GM04503 (cell line): ENCODE data around the gene TBC1D7.
"Not testable (repeated sequence)": the region's sequence is repeated elsewhere in the genome, so short reads cannot be mapped to it uniquely, and the experiment has no call there.

ENCODE experiments used
- DNase-seq: peaks from one replicate; pipeline ENCODE4 v3.0.0-alpha.2; 2012; ENCODE audit warnings: low read depth

Gene TBC1D7

DNA sequence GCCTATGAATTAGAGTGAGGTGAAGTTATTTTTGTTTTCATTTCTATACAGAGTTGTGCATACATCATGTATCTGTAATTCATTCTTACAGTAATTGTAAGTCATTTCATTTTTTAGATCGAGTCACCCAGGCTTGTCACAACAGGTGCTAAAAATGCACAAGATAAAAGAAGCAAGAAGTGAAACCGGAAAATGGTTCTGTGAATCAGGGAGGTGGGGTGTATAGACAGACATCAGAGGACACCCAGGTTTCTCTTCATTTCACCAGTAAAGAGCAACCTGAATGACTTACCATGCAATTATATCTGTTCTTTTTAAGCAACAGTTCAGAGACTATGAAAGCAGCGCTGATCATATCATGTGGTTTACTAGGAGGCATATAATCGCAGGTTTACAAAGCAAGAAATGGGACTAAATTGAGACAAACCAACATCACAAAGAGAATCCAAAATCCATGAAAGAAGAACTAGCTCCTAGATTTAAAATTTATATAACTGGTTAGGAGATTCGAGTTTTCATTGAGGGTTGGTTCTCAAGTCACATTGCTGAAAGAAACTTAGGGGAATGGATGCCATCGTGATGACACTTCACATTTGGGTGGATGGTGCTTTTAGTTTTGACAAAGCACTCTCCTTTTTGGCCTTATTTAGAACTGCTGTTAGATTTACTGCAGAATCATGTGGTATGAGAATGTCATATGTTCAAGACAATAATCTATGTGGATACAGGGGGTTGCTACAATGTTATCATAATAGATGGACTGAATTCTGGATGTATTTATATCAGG, 27.9 kb upstream of the TBC1D7 start:
- no peak for DNase-seq

DNA sequence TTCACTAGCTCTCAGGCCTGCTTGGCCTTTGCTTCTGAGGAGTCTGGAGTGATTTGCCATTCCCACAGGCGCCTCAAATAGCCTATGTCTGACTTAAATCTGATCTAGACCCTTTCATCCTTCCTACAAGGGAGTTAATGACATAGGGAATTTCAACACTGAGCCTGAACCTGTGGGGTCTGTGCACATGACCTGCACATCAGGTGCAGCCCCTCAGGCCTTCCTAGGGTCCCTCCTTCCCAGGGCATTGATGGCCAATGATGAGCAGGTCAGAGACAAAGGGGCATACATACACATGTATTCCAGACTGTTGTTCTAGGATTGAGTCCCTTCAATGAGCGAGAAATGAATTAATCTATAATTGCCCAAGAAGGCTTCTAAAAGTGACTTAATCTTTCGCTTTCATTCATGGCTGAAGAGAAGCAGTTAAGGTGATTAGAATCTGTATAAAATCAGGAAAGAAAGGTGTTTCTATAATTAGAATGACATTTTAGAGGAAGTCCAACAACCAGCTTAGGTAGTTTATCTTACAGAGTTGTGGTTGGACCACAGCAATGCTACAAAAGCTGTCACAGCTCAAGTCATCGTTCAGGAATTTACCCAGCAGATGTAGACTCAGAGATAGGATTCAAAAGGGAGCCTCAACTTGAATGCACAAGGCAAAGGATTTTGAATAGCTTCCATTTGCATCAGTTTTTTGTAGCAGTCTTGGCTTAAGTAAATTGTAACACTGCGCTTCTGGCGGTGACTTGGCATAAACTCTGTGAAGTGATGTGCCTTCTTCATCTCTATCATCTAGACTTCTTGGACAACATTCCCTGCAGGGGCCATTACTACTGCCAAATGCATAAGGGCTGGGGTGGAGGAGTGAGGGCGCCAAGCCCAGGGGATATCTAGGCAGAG, 27.0 kb upstream of the TBC1D7 start:
- DNase-seq = peak; percentile 96

DNA sequence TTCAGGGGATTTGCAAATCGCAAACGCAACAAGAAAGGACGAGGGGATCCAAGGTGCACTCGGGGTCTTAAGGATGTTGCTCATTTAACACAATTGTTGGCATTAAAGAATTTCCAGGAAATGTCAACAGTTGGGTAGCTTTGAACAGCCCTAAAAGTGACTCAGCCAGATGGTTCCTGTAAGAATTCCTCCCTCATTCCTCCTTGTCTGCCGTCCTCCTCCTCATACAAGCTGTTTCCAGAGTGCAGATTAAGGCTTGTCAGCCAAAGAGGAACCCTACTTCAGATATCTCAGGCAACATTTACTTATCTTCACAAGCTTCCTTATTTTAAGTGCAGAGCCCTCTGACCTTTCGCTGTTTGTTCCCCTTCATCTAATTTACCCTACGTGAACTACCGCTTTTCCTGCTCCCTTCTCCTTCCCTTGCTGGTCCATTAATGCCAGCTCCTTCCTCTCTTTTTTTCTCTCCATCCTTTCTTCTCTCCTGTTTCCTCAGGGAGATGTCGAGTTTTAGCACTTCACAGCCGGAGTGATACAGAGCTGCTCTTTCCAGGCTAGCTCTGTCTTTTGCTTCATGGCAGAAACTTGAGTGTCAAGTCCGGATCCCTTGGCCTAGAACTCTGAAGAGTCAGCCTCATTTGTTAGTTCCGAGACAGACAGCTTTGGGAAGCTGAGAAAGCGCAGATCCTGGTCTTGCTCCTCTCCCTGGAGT, 26.1 kb upstream of the TBC1D7 start:
- DNase-seq = peak; percentile 34

DNA sequence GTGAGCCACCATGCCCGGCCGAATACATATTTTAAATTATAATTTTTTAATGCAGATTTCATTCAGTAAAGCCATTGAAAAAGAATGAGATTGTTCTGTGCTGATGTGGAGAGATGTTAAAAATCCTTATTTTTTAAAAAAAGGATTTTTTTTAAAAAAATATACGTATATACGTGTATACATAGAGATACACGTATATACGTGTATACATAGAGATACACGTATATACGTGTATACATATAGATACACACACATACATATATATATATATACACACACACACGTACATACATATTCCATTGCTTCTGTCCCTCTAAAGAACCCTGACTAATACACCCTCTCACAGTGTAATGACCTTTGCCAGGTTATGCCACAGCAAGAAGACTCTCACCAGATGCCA, 23.8 kb upstream of the TBC1D7 start:
- DNase-seq = no peak

DNA sequence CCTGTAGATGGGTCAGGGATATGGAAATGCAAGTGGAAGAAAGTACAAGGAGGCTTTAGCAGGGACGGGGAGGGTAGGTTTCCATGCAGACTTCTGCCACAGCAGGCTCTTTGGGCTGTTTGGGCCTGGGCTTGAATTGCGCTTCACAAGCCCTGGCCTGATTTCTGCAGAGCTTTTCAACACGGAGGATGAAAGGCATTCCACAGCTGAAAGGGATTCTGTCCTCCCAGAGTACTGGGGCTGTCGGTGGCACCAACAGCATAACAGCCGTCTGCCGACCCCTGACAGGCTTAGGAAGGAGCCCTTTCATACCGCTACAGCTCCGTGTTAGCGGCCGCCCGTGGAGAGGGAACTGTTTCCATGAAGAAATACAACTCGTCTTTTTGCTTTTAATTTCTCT, 22.9 kb upstream of the TBC1D7 start:
- DNase-seq = no peak

GRCh38 chr6:13349811-13350506, 21.6 kb upstream of the TBC1D7 start:
- no peak for DNase-seq

DNA sequence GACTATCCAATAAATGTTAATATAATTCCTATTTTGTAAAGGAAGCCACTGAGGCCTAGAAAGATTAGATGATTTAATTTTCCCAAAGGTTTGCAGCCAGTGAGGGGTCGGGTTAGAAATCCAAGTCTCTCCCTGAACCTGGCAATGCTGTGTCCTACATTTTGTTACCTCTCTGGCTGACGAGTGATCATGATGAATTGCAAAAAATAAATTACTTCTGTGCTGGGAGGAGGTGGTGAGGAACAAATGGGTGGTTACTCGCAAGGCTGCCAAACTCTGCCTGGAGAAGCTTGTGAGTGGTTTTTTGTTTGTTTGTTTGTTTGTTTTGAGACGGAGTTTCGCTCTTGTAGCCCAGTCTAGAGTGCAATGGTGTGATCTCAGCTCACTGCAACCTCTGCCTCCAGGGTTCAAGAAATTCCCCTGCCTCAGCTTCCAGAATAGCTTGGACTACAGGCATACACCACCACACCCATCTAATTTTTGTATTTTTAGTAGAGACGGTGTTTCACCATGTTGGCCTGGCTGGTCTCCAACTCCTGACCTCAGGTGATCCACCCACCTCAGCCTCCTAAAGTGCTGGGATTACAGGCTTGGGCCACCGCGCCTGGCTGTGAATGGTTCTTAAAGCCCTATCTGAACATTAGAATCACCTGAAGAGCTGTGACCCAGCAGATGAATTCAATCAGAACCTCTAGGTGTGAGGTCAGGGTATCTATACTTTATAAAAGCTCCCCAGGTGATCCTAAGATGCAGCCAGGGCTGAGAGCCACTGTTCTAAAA, 20.2 kb upstream of the TBC1D7 start:
- DNase-seq = no peak

- no peak for DNase-seq
These were observed 17.9 kb upstream of the TBC1D7 start for GRCh38 chr6:13346245-13346644.

- DNase-seq = no peak
These were observed 14.2 kb upstream of the TBC1D7 start for GRCh38 chr6:13342414-13343019.

GRCh38 chr6:13339863-13340630, 11.7 kb upstream of the TBC1D7 start:
- no peak for DNase-seq

DNA sequence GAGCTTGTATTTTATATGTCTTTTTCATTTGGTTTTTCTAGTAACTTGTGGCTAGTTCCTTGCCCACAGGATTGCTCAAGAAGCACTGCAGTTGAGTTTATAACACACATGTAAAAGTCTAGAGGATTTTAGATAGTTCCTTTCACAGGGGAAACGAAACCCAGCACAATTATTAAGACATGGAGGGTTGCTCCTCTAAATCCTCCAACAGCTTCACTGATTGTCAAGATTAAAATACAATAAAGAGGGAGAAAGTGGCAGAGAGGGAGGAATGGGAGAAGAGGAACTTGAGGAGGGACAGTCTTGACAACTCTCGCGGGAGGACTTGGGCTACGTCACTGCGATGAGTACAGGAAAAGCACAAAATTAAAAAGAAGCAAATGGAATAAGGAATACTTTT, 9.7 kb upstream of the TBC1D7 start:
- DNase-seq = no peak

GRCh38 chr6:13336553-13336952, 8.2 kb upstream of the TBC1D7 start:
- DNase-seq = peak; percentile 84

GRCh38 chr6:13334953-13335352, 6.6 kb upstream of the TBC1D7 start:
- no peak for DNase-seq

DNA sequence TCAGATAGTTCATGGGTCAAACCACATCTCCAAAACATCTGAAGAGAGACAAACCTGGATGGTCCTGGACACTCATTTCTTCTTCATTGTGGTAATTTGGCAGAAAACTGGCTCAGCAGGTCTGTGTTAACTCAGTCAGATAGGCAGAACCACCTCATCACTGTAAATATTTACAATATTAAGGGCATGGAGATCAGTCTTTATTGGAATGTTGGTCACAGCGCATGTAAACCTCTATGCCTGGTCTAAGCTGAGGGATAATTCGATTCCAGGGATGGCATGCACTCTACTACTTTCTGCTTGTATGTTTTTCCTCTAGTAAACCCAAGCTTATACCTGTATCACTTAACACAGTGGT, 4.0 kb upstream of the TBC1D7 start:
- no peak for DNase-seq

DNA sequence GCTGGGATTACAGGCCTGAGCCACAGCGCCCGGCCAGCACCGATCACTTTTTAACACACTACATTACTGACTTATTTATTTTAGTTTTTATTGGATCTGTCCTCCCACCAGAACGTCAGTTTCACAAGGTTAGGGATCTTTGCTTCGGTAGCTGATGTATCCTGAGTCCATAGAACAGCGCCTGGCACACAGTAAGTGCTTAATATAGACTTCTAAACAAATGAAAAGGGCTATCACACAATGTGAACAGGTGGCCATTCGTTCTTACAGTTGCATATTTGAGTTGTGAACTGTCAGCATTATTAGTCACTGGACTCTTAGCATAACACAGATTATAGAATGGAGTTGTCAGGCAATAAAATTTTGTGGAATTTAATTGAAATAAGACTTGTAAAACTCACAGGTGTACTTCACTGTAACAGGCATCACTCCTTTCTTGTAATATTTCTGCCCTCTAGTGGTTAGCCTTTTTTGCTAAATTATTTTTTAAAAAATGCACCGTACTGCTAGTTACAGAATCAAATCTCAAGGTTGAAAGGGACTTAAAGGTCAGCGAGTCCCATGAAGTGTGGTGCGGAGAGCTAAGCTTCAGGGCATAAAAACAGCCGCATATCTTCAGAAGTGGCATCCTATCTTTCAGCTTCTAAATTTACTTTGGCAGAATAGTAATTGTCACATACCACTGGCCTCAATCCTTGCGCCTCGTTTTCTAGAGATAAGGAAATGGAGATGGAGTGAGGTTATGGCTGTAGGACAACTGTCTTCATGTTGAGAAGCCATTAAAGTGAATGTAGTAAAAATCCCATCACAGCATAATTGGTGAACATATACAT, 3.4 kb upstream of the TBC1D7 start:
- no peak for DNase-seq

GRCh38 chr6:13328875-13329183, 492 bp upstream of the TBC1D7 start:
- DNase-seq = no peak

DNA sequence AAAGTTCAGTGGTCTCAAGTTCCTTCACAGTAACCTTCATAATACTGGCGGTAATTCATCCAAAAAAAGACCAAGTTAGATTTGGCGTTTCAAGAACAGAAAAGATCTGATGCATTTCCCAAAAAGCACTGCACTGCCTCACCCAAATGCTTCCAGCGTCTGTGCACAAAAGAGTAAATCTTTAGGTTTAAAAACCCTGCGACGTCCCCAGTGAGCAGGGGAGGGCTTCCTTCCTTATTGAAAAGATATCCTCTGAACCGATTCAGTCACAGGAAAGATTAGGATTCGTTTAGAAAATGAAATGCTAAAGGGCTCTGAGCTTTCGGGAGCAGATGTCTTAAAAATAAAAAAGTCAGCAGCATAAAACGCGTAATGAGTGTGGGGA, 654 bp downstream of the TBC1D7 start:
- no peak for DNase-seq

DNA sequence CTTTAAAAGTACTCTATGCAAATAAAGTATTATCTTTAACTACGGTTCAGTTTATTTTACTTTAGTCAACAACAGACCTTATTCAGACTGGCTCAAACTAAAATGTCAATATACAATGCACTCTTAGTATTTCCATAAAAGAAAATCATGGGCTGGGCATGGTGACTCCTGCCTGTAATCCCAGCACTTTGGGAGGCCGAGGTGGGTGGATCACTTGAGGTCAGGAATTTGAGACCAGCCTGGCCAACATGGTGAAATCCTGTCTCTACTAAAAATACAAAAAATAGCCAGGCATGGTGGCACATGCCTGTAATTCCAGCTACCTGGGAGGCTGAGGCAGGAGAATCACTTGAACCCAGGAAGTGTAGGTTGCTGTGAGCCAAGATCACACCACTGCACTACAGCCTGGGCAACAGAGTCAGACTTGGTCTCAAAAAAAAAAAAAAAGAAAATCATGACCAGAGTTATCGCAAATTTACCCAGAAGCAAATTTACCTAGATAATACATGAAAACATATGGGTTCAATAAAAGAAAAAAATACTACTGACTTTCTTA, 2.2 kb downstream of the TBC1D7 start:
- DNase-seq = not testable (repeated sequence)
